ENCODE measurements around the gene TRAF1.

TRAF1 gene

DNA sequence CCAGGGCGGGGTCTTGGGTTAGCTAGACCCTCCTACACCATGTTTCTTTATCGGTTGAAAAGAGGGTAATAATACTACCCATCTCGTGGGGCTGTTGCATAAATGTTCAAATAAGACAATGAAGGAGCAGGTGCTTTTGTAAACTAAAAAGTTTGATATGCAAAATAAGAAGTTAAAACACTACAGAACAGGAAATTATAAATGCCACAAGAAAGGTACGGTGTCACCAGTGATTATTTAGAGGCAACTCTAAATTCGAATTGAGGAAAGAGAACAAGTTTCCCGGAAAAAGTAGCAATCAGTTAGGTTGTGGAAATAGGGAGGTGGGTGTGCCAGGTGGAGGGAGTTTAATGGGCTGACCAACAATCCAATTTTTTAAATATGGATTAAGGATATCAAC, 47.1 kb downstream of the TRAF1 start:
- FAIRE-seq (no peak), DNase-seq (ENCODE audit: insufficient read length) (no peak)
- TF ChIP-seq POLR2A (IDR thresholded peaks at IDR 0.05; ENCODE audit: low read depth, low read length) = no peak
- no peak for TF ChIP-seq TAF1 (IDR thresholded peaks at IDR 0.05; ENCODE audit: borderline replicate concordance, low read depth, low read length)
- TF ChIP-seq POLR2AphosphoS5 (IDR thresholded peaks at IDR 0.05; ENCODE audit: low read depth, low read length) = no peak

- TF ChIP-seq TAF1 (IDR thresholded peaks at IDR 0.05; ENCODE audit: borderline replicate concordance, low read depth, low read length) (0 out of 2 replicates have a peak, but pooled peaks have one; percentile 10), POLR2AphosphoS5 (IDR thresholded peaks at IDR 0.05; ENCODE audit: low read depth, low read length) (no peak; the same call in 1 of the 2 replicates), POLR2A (IDR thresholded peaks at IDR 0.05; ENCODE audit: low read depth, low read length) (peak; percentile 52; the same call in 1 of the 2 replicates)
- FAIRE-seq (no peak), DNase-seq (ENCODE audit: insufficient read length) (no peak)
These were observed 48.1 kb downstream of the TRAF1 start for GRCh38 chr9:120878188-120879130.

GRCh38 chr9:120877276-120878034, 49.1 kb downstream of the TRAF1 start:
- TF ChIP-seq TAF1 (IDR thresholded peaks at IDR 0.05; ENCODE audit: borderline replicate concordance, low read depth, low read length) (0 out of 2 replicates have a peak, but pooled peaks have one; percentile 43), POLR2AphosphoS5 (IDR thresholded peaks at IDR 0.05; ENCODE audit: low read depth, low read length) (peak; percentile 75), POLR2A (IDR thresholded peaks at IDR 0.05; ENCODE audit: low read depth, low read length) (peak; percentile 79)
- FAIRE-seq = peak; percentile 60
- peak; percentile 78 for DNase-seq (ENCODE audit: insufficient read length)

- FAIRE-seq = no peak
These were observed 49.8 kb downstream of the TRAF1 start, which contains the start of gene PHF19 for GRCh38 chr9:120876842-120877240. Gene PHF19 (minus strand): TSS chr9:120877188. CDS start chr9:120874741, 2,447 bp downstream.

DNA sequence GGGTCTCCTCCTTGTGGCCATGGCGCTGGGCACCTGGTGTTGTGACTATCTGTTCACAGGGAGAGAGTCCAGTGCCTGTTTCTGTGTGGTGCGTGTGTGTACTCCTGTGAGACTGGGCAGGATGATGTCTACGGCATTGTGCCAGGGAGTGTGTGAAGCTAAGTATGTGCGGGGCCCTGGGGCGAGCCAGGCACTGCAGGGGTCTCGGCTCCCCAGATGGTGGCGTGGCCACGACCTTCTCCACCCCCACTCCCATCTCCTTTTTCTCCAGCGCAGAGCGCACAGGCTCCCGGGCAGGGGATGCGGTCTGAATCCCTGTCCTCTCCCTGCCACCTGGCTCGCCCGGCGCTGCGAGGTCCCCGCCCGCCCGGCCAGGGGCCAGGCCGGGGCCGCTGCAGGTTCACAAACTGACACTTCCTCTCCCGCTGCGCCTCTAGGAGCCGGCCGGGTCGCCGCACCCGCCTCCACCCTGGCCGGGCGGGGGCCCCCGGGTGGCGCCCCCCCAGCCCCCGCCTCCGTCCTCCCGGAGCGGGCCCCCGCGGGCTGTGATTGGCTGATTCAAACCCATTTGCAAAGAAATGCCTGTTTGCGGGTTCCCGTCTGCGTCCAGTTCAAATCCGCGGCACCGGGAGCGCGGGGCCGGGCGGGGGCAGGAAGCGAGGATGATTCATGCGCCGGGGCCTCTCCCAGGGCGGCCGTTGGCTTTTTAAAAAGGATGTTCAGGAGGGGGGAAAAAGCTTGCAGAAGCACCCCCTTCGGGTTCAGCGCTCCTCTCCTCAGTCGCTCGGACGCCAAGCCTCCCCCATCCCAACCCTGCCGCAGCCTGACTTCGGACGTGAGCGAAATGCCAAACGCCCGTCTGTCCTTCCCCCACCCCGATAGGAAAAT, 50.4 kb downstream of the TRAF1 start:
- FAIRE-seq = no peak
- peak; percentile 95 for DNase-seq (ENCODE audit: insufficient read length)
- peak; percentile 59; the same call in 1 of the 2 replicates for TF ChIP-seq POLR2AphosphoS5 (IDR thresholded peaks at IDR 0.05; ENCODE audit: low read depth, low read length)
- TF ChIP-seq POLR2A (IDR thresholded peaks at IDR 0.05; ENCODE audit: low read depth, low read length) = no peak; the same call in 1 of the 2 replicates
- peak; percentile 56; the same call in 1 of the 2 replicates for TF ChIP-seq TAF1 (IDR thresholded peaks at IDR 0.05; ENCODE audit: borderline replicate concordance, low read depth, low read length)

More at GRCh38 chr9:120876842-120877240, 49.8 kb downstream of the TRAF1 start, which contains the start of gene PHF19:
- 0 out of 2 replicates have a peak, but pooled peaks have one; percentile 10 for TF ChIP-seq TAF1 (IDR thresholded peaks at IDR 0.05; ENCODE audit: borderline replicate concordance, low read depth, low read length)
- TF ChIP-seq POLR2AphosphoS5 (IDR thresholded peaks at IDR 0.05; ENCODE audit: low read depth, low read length) = no peak; the same call in 1 of the 2 replicates
- peak; percentile 53; the same call in 1 of the 2 replicates for TF ChIP-seq POLR2A (IDR thresholded peaks at IDR 0.05; ENCODE audit: low read depth, low read length)
- DNase-seq (ENCODE audit: insufficient read length) = peak; percentile 57

DNA sequence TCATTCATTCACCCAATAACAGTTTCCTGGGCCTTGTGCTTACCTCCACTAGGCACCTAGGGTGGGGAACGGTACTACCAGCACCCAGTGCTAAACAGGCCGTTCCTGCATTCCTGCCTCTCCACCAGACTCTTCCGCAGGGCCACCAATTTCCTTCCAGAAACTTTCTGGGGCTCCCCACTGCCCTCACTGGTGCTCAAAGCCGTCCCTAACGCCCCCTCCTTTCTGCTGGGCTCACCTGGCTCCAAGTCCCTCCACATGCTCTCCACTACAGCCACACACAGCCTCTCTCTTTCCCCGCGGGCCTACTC, 51.0 kb downstream of the TRAF1 start:
- TF ChIP-seq POLR2AphosphoS5 (IDR thresholded peaks at IDR 0.05; ENCODE audit: low read depth, low read length) = no peak
- TF ChIP-seq TAF1 (IDR thresholded peaks at IDR 0.05; ENCODE audit: borderline replicate concordance, low read depth, low read length) = no peak
- TF ChIP-seq POLR2A (IDR thresholded peaks at IDR 0.05; ENCODE audit: low read depth, low read length) = no peak
- FAIRE-seq (no peak), DNase-seq (ENCODE audit: insufficient read length) (no peak)

GRCh38 chr9:120875195-120875565, 51.4 kb downstream of the TRAF1 start:
- FAIRE-seq = no peak
- TF ChIP-seq POLR2A (IDR thresholded peaks at IDR 0.05; ENCODE audit: low read depth, low read length) = no peak
- TF ChIP-seq POLR2AphosphoS5 (IDR thresholded peaks at IDR 0.05; ENCODE audit: low read depth, low read length) = no peak
- TF ChIP-seq TAF1 (IDR thresholded peaks at IDR 0.05; ENCODE audit: borderline replicate concordance, low read depth, low read length) = no peak
- DNase-seq (ENCODE audit: insufficient read length) = no peak

DNA sequence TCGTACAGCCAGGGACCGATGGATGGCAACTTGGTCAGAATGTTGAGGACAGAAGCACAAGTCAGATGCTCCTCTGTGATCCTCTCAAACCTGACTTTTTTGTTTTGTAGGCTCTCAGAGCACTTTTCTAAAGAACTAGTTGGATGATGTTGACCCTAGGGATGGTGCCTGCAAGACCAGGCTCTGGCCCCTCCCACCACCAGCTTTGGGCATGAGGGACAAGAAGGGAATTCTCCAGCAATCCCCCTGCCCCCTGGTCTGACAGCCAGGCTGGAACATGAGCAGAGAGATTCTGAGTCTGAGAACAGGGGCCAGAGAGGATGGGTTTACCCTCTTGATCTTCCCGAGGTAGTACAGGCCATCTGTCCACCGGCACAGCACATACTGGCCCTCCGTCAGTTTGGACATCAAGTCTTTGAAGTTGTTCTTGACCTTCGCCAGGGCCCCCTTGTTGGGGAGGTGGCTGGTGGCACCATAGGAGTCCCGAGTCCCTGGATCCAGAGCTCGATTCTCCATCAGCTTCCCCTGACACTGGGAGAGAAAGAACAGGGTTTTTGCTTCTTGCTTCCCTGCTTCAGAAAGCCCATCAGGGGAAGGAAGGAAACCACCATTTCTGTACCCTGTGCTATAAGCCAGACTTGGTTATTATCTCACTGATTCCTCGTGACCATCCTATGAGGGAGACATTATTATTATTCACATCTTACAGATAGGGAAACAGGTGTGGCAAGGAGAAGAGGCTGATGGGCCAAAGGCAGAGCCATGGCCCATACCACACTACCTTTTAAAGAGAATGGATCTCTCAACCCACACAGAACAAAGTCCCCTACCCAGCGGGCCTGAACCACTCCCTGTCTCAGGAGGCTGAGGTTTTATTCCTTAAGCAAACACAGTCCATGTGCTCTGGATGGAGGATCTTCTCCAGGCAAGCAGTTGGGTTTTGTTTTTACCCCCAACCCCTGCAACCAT, 52.1 kb downstream of the TRAF1 start:
- no peak for DNase-seq (ENCODE audit: insufficient read length)
- TF ChIP-seq TAF1 (IDR thresholded peaks at IDR 0.05; ENCODE audit: borderline replicate concordance, low read depth, low read length) (no peak), POLR2AphosphoS5 (IDR thresholded peaks at IDR 0.05; ENCODE audit: low read depth, low read length) (no peak), POLR2A (IDR thresholded peaks at IDR 0.05; ENCODE audit: low read depth, low read length) (no peak)
- FAIRE-seq = no peak

- DNase-seq (ENCODE audit: insufficient read length) = no peak
- FAIRE-seq = no peak
- TF ChIP-seq TAF1 (IDR thresholded peaks at IDR 0.05; ENCODE audit: borderline replicate concordance, low read depth, low read length) (no peak), POLR2A (IDR thresholded peaks at IDR 0.05; ENCODE audit: low read depth, low read length) (no peak), POLR2AphosphoS5 (IDR thresholded peaks at IDR 0.05; ENCODE audit: low read depth, low read length) (no peak)
These were observed 53.1 kb downstream of the TRAF1 start for GRCh38 chr9:120873512-120873911.
